A172 (cell line): Measurements from ENCODE around the gene KDM6B. TPM values are rescaled to one million over a fixed set of nuclear protein-coding genes. Genes with fewer than 3 reads are reported as not detected.
A peak's percentile ranks its signal among the peaks of the same experiment; 100 is the strongest.

ENCODE experiments used
- DNase-seq: peaks from one replicate; pipeline ENCODE4 v3.0.0-alpha.2; 2015; ENCODE audit warnings: low spot score
- total RNA-seq: library from RNA; depleted of rRNA; stranded (reverse); fragments of >200 nt; shearing (Covaris generic); gene quantifications from 2 replicates; pipeline ENCODE4 v1.2.3, GENCODE V29; 2014; rRNA removed

KDM6B gene, protein sequence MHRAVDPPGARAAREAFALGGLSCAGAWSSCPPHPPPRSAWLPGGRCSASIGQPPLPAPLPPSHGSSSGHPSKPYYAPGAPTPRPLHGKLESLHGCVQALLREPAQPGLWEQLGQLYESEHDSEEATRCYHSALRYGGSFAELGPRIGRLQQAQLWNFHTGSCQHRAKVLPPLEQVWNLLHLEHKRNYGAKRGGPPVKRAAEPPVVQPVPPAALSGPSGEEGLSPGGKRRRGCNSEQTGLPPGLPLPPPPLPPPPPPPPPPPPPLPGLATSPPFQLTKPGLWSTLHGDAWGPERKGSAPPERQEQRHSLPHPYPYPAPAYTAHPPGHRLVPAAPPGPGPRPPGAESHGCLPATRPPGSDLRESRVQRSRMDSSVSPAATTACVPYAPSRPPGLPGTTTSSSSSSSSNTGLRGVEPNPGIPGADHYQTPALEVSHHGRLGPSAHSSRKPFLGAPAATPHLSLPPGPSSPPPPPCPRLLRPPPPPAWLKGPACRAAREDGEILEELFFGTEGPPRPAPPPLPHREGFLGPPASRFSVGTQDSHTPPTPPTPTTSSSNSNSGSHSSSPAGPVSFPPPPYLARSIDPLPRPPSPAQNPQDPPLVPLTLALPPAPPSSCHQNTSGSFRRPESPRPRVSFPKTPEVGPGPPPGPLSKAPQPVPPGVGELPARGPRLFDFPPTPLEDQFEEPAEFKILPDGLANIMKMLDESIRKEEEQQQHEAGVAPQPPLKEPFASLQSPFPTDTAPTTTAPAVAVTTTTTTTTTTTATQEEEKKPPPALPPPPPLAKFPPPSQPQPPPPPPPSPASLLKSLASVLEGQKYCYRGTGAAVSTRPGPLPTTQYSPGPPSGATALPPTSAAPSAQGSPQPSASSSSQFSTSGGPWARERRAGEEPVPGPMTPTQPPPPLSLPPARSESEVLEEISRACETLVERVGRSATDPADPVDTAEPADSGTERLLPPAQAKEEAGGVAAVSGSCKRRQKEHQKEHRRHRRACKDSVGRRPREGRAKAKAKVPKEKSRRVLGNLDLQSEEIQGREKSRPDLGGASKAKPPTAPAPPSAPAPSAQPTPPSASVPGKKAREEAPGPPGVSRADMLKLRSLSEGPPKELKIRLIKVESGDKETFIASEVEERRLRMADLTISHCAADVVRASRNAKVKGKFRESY (N-terminal part only)
- 0.16 and 0.93 TPM in 2 replicates for total RNA-seq

DNA sequence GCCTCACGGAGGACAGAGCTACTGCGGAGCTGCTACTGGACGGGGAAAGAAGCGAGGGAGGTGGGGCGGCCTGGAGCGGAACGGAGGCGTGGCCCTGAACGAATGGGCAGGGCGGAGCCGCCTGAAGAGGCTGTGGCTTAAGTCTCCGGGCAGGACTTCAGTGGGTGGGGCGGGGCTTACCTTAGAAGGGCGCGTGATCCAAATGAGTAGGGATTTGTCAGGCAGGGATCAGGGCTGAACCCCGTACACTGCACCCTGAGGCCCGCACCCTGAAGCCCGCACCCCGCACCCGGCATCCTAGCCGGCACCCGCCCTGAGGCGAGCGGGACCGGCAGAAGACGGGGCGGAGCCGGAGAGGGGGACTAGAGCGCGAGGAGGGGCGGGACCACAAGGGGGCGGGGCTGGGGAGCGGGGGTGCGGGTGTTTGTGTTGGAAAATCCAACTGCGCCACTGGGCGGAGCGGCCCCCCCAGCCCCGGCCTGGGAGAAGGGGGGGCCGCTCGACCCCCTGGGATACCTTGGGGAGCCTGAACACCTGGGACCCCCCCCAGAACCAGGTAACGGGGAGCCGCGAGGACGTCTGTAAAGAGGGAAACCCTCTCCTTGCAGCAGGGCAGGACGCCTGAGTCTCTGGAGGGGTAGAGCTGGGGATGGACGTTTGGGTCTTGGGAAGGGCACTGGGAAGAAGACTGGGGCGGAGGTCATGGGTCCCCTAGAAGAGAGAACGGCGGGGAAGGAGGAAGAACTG is at the start of gene KDM6B:
Gene KDM6B, plus strand, starts transcription at position 423 of the 747 bp plus-strand sequence. CDS start 11,338 bp downstream, outside the sequence.
- DNase-seq = peak; percentile 91

DNA sequence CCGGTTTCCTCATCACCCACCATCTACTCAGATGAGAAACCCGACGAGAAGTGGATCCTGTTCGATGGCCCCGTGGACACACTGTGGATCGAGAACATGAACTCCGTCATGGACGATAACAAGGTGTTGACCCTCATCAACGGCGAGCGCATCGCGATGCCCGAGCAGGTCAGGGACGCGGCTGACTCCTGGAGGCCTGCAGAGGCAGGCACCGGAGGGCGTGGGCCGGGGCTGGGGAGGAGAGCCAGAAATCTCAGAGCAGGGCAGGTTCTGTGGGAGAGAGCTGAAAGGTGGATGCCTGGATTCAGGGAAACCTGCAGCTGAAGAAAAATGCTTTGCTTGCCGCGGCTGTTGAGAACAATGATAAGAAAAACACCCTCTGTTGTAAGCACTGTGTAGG is 47.2 kb upstream of the KDM6B start:
- DNase-seq = no peak

DNA sequence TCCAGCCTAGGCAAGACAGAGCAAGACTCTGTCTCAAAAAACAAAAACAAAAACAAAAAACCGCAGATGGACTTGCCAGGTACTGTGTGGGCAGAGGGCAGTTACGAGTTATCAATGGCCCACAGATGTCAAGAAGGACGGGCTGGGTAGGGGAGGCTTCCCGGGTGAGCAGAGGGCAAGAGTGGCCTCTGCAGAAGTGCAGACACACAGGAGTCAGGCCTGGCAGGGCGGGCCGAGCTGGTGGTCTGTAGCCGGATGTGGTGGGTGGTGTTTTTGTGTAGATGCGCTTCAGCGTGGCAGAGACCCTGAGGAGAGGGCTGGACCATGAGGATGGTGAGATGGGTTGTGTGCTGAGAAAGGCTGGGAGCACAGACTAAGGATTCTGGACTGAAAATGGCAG is 44.9 kb upstream of the KDM6B start:
- no peak for DNase-seq

DNA sequence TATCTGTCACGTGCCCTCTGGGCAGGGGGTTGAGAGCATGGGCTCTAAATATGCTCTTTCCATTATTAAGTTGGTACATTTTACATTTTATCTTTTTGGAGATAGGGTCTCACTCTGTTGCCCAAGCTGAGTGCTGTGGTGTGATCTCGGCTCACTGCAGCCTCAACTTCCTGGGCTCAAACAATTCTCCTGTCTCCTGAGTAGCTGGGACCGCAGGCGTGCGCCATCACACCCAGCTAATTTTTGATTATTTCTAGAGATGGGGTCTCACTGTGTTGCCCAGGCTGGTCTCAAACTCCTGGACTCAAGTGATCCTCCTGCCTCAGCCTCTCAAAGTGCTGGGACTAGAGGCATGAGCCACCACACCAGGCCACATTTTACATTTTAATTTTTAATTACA is 43.9 kb upstream of the KDM6B start:
- DNase-seq = no peak

DNA sequence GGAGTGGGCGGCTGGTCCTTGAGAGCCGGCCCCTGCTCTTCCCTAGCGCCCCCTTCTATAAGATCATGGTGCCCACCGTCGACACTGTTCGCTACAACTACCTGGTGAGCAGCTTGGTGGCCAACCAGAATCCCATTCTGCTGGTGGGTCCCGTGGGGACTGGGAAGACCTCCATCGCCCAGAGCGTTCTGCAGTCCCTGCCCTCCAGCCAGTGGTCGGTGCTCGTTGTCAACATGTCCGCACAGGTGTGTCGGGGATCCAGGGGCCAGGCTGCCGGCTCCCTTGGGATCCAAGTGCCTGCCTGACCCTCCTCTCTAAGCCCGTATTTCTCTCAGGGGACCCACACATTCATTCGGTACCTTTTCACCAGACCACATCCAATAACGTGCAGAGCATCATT is 41.4 kb upstream of the KDM6B start:
- DNase-seq = no peak

DNA sequence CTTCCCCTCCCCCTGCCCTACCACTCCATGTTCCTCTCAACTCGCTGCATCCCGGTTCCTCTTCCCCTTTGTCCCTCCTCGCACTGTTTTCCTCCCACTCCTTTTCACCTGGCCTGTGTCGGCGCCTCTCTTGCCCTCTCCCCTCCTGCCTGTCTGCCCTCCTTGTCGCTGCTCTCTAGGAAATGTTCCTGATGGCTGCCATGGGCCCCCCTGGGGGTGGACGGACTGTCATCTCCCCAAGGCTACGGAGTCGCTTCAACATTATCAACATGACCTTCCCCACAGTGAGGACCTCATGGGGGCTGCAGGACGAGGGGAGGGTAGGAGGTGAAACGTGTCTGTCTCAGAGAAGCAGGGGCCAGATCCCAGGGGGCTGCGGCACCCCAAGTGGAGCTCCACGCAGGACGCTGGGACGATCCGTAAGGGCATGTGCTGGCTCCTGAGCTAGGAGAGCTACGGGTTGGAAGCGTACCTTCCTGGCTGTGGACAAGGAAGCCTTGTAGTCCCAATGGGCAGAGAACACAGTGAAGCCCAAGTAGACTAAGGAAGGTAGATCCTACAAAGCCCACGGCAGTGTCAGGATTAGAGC is 39.8 kb upstream of the KDM6B start:
- DNase-seq = no peak

DNA sequence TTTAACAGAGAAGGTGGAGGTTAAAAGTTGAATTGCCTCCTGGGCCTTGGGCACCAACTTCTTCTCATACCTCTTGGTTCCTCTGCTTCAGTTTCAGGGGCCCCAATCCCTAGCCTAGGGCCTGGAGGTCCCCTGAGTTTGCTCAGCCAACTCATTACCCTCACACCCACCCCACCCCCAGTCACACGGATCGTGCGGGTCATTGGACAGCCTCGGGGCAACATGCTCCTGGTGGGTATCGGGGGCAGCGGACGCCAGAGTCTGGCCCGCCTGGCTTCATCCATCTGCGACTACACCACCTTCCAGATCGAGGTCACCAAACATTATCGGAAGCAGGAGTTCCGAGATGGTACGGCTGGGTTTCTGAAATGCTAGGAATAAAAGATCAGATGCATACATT is 36.0 kb upstream of the KDM6B start:
- no peak for DNase-seq

DNA sequence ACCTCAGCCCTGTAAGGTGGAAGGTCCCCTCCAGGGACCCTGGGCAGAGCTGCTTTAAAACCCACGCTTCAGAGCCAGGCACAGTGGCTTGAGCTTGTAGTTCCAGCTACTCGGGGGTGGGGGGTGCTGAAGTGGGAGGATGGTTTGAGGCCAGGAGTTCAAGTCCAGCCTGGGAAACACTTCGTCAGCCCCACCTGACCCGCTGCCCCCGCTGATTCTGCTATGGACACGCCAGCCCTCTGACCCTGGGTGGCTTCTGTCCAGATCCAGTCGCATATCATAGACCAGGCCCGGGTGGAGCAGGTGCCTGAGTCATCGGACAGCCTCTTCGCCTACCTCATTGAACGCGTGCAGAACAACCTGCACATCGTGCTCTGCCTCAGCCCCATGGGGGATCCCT is 35.2 kb upstream of the KDM6B start:
- no peak for DNase-seq

DNA sequence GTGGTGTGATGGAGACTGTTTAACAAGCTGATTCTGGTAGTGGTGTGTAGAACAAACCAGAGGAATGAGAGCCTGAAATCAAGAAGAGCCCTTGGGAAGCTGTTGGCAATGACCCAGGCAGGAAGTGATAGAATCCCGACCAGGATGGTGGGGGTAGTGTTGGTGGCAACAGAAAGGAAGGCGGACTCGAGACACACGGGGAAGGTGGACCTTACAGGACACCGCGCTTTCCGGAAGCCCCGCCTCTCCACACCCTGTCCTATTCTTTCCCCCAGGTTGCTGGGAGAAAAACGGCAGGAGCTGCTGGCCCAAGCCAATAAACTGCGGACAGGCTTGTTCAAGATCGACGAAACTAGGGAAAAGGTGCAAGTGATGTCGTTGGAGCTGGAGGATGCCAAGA is 30.0 kb upstream of the KDM6B start:
- DNase-seq = peak; percentile 21

DNA sequence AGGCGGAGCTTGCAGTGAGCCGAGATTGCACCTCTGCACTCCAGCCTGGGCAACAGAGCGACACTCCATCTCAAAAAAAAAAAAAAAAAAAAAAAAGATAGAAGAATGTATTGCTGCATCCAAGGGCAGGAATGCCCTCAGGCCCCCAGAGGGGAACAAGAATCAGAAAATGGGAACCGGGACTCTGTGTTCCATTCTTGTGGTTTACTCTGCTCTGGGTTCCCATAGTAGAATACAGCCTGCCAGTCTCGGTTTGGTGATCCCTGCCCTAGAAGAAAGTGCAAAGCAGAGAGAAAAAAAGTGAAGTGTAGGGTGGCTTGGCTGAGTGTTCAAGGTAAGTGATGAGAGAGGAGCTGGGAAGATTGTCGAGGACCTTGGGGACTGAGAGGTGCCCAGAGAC is 27.4 kb upstream of the KDM6B start:
- no peak for DNase-seq

DNA sequence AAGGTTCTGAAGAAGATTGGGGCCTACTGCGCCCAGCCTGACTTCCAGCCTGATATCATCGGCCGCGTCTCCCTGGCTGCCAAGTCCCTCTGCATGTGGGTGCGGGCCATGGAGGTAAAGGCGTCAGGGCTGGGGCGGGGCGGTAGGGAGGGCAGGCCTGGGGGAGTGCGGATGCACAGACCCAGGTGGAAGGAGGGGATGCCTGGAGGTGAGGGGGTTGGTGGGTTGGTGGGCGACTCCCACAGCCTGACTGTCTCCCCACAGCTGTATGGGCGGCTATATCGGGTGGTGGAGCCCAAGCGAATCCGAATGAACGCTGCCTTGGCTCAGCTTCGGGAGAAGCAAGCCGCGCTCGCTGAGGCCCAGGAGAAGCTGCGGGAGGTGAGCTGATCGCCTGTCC is 26.8 kb upstream of the KDM6B start:
- no peak for DNase-seq

DNA sequence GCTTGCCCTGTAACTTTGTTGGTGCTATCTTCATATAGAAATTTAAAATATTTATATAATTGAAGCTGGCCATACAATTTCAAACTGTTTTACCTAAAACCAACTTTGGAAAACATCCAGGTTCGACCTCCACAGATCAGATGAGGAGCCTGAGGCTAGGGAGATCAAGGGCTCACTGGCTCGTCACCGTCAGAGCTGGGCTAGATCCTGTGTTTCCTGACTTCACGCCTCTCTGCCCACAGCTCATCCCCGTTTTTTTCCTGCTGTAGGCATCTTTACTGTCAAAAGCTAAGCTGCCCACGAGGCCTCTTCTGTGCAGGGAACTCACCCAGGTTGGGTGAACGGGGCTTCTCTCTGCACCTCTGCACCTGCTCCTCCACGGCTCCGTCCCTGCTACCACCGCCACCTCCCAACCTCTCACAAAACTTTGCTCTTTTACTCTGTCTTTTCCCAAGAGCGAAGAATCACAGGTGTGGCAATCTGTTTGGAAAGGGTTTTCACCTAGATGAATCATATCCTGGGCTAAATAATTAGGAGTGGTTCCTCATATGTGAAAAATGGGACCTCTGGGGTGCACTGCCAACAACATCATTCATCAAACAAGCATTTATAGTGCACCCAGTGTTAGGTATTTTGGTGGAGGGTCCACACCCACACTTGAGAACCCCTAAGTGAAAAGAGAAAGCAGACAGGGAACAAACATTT is 24.8 kb upstream of the KDM6B start:
- peak; percentile 70 for DNase-seq

DNA sequence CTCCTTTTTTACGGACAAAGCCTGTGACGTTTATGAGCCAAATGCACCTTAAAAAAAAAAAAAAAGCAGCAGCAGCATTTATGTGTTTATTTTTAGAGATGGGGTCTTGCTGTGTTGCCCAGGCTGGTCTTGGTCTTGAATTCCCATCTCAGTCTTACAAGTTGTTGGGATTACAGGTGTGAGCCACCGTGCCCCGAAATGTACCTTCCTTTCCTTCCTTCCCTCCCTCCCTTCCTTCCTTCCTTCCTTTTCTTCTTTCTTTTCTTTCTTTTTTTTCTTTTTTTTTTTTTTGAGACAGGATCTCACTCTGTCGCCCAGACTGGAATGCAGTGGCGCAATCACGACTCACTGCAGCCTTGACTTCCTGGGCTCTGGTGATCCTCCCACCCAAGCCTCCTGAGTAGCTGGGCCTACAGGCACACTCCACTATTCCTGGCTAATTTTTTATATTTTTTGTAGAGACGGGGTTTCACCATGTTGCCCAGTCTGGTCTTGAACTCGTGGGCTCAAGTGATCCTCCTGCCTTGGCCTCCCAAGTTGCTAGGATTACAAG is 24.1 kb upstream of the KDM6B start:
- peak; percentile 34 for DNase-seq

DNA sequence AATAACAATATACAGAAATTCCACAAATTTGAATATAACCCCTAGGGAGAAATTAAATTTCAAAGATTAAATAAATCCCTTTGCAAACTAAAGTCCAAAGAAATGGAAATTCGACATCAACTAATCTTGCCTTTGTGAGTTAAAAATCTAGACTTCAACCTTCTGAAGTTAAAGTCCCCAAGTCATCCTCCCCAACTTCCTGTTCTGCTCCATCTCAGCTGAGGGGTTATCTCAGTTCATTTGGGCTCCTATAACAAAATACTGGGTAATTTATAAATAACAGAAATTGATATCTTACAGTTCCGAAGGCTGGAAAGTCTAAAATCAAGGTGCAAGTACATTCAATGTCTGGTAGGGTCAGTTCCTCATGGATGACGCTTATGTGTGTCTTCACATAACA is 22.8 kb upstream of the KDM6B start:
- no peak for DNase-seq

DNA sequence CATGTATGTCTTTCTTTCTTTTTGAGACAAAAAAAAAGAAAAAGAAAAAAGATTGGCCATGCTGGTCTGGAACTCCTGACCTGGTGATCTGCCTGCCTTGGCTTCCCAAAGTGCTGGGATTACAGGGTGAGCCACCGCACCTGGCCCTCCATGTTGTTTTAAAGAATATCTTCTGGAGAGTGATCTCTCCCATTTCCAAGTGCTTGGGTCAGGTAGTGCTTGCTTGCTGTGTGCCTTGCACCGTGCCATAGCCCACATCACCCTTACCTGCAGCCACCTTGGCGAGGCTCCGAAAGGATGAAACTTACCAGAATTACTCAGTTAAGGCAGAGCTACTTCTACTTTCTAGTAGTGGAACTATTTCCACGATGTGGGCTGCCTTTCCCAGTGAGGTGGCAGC is 19.0 kb upstream of the KDM6B start:
- no peak for DNase-seq

DNA sequence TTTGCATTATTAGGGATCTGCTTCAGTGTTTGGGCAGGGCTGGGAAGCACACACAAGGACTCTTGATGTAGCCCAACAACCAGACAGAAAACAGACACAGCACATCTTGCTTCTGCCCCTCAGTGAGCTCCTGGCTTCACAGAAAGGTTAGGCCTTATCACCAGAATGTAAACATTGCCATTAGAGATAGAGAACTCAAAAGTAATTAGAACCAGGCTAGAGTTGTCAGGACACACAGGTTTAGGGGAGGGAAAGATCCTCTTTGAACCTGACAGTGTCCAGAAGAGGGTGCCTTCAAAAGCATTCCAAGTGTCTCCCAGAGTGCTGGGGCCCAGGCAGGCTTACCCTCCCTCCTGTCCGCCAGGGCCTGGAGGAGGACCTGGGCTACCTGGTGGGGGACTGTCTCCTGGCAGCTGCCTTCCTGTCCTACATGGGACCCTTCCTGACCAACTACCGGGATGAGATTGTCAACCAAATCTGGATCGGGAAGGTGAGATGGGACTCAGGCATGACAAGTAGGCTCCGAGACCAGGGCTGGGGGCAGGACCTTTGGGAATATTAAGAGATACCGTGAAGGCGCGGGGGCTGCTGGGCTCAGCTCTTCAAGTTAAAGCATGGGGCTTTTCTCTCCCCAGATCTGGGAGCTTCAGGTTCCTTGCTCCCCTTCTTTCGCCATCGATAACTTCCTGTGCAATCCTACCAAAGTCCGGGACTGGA is 16.9 kb upstream of the KDM6B start:
- DNase-seq = no peak

DNA sequence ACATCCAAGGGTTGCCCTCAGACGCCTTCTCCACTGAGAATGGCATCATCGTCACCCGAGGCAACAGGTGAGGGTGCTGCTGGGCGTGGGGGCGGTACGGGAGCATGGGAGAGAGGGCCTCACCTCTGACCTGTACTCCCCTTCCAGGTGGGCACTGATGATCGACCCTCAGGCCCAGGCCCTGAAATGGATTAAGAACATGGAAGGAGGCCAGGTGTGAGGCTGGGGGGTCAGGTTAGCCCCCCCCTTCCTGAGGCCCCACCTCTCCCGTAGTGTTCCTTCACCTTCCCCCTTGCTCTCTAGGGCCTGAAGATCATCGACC is 16.4 kb upstream of the KDM6B start:
- no peak for DNase-seq

DNA sequence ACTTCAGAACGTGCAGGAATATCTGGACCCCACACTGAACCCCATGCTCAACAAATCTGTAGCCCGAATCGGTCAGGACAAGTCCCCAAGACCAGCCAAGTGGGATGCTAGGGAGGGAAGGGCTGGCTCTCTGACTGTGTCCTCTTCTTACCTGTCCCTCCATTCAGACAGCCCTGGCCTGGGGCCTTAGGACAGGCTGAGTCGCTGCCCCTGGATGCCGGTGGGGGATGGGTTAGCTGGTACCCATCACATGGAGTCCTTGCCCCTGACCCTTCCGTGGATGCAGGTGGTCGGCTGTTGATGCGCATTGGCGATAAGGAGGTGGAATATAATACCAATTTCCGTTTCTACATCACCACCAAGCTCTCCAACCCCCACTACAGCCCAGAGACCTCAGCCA is 16.0 kb upstream of the KDM6B start:
- DNase-seq = no peak

DNA sequence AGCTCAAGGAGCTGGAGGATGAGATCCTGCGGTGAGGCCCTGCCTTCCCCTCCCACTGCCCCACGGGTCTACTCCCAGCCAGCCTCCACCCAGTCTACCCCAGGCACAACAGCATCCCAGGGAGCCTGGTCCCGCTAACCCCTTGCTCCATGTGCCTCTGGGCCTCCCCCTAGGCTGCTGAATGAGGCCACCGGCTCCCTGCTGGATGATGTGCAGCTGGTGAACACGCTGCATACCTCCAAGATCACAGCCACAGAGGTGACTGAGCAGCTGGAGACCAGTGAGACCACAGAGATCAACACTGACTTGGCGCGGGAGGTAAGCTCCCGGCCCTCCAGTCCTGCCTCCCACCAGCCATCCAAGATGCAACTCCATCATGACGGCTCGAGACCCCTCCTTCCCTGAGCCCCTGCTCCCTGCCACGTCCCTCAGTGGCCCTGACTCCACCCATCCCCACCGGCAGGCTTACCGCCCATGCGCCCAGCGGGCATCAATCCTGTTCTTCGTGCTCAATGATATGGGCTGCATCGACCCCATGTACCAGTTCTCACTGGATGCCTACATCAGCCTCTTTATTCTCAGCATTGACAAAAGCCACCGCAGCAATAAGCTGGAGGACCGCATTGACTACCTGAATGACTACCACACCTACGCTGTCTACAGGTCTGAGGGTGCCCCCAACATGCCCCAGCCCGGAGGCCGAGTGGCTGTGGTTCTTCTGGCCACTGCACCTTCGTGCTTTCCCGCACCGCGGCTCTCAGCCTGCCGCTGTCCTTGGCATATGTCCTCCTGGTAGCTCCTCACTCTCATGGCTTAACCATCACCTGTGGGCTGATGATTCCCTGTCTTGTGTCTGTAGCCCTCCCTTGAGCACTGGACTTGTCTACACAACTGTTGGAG is 15.0 kb upstream of the KDM6B start:
- DNase-seq = no peak
